Right lung (tissue), 5 donors: Measurements from ENCODE around the gene TFAP2A. TPM values are rescaled to one million over a fixed set of nuclear protein-coding genes. Genes with fewer than 3 reads are reported as not detected.

Source experiments
- polyA plus RNA-seq, 5 donors: library from polyadenylated mRNA; unstranded; fragments of 120-200 nt; gene quantifications; one replicate each; pipeline versions ENCODE4 v1.2.1 to v1.2.3, GENCODE V29; 2013; ENCODE audit warnings: inconsistent platforms in 1 of 5, low replicate concordance in 1 of 5; ENCODE audit not compliant: insufficient read length in 5 of 5, insufficient read depth in 1 of 5

The TFAP2A gene
- polyA plus RNA-seq, 5 donors, result 0.23 to 0.45 (median 0.36) TPM

Other genes starting within 250 kb of the TFAP2A start
- 10 to 100 TPM; 10.2 to 20.5 (median 16.1) TPM for gene GCNT2, start 106.3 kb upstream of the TFAP2A start, polyA plus RNA-seq